Uterus (tissue), 4 donors: ENCODE results near the gene MS4A15. TPM values are rescaled to one million over a fixed set of nuclear protein-coding genes. Genes with fewer than 3 reads are reported as not detected.

ENCODE experiments used
- DNase-seq, 2 donors: peaks; one replicate each; pipeline ENCODE4 v3.0.0-alpha.2; 2019 to 2020
- H3K27ac ChIP-seq, 2 donors: fragments of 200-600 bp; sonication (generic); 1 replicate in 1 of 2; 2 replicates in 1 of 2; pipeline ENCODE4 v1.5.1; 2016 to 2018
- H3K27me3 ChIP-seq, 2 donors: fragments of 200-600 bp; sonication (generic); one replicate each; pipeline ENCODE4 v1.5.1; 2018 to 2019; ENCODE audit warnings: control low read depth in 1 of 2
- H3K36me3 ChIP-seq, 2 donors: fragments of 200-600 bp; sonication (generic); one replicate each; pipeline ENCODE4 v1.5.1; 2019; ENCODE audit warnings: control low read depth in 1 of 2
- H3K4me1 ChIP-seq, 2 donors: fragments of 200-600 bp; sonication (generic); one replicate each; pipeline ENCODE4 v1.5.1; 2018 to 2019; ENCODE audit warnings: control low read depth in 1 of 2
- H3K4me3 ChIP-seq, 2 donors: fragments of 200-600 bp; sonication (generic); 1 replicate in 1 of 2; 2 replicates in 1 of 2; pipeline ENCODE4 v1.5.1; 2018 to 2019; ENCODE audit warnings: mild to moderate bottlenecking in 1 of 2
- H3K9me3 ChIP-seq, 2 donors: fragments of 200-600 bp; sonication (generic); one replicate each; pipeline ENCODE4 v1.5.1; 2019; ENCODE audit warnings: control low read depth in 1 of 2
- POLR2A ChIP-seq, 2 donors: fragments of 450-650 bp; IDR thresholded peaks; one replicate each; pipeline ENCODE4 v1.6.1; 2016; ENCODE audit warnings: antibody characterized with exemption in 2 of 2, mild to moderate bottlenecking in 1 of 2, moderate library complexity in 1 of 2
- intact Hi-C: fragments of 100-400 bp; cut with DNase I; formaldehyde crosslinking; loops from one replicate; pipeline ENCODE4 v1.15.1; 2023; ENCODE audit warnings: low total_unique reads
- total RNA-seq, 4 donors: library from RNA; depleted of rRNA in 3 of 4; stranded (reverse); fragments of >200 nt in 3 of 4; gene quantifications; one replicate each; pipeline versions ENCODE4 v1.1.0 to v1.2.4, GENCODE V29; 2014 to 2023
- TF ChIP-seq, protein P1 (sequence below), 4 experiments: fragments of 200-600 bp in 2 of 4; fragments of 450-650 bp in 2 of 4; sonication (generic) in 2 of 4; IDR thresholded peaks; one replicate each; pipeline ENCODE4 v1.5.1; 2016 to 2019; ENCODE audit warnings: antibody characterized with exemption in 4 of 4, mild to moderate bottlenecking in 2 of 4, moderate library complexity in 1 of 4
- donor health status: DM: yes; HTN: yes; CAD: no.

MS4A15 gene
- total RNA-seq, 4 donors from 2014 or later: not detected

DNA sequence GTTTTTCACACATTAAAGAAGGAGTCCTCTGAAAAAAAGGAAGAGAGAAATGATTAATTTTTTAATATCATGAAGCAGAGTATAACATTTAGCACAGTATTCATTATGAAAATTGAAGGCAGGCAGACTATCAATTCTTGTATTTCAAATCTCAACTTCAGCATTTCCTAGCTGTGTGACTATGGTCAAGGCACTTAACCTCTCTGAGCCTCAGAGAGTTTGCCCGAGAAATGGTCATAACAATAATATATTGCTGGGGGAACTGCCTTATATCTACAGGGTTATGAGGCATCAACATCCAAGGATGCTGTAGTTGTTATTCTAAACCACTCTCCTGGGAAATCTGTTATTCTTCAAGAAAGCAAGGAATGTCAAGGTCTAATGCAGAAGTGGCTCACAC lies 31.1 kb upstream of the MS4A15 start:
- intact Hi-C loops: no loop called here
- Histone ChIP-seq H3K4me1 (no peaks in the 10 kb centered on the region), H3K27ac (no peak overlapping the region), H3K27me3 (no peaks in the 10 kb centered on the region), H3K4me3 (no peak overlapping the region), H3K36me3 (no peaks in the 10 kb centered on the region), H3K9me3 (no peaks in the 10 kb centered on the region)
- DNase-seq: no peak
- no peak for TF ChIP-seq POLR2A (IDR thresholded peaks at IDR 0.05)
- TF ChIP-seq, protein P1, sequence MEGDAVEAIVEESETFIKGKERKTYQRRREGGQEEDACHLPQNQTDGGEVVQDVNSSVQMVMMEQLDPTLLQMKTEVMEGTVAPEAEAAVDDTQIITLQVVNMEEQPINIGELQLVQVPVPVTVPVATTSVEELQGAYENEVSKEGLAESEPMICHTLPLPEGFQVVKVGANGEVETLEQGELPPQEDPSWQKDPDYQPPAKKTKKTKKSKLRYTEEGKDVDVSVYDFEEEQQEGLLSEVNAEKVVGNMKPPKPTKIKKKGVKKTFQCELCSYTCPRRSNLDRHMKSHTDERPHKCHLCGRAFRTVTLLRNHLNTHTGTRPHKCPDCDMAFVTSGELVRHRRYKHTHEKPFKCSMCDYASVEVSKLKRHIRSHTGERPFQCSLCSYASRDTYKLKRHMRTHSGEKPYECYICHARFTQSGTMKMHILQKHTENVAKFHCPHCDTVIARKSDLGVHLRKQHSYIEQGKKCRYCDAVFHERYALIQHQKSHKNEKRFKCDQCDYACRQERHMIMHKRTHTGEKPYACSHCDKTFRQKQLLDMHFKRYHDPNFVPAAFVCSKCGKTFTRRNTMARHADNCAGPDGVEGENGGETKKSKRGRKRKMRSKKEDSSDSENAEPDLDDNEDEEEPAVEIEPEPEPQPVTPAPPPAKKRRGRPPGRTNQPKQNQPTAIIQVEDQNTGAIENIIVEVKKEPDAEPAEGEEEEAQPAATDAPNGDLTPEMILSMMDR (IDR thresholded peaks at IDR 0.05): no peak

DNA sequence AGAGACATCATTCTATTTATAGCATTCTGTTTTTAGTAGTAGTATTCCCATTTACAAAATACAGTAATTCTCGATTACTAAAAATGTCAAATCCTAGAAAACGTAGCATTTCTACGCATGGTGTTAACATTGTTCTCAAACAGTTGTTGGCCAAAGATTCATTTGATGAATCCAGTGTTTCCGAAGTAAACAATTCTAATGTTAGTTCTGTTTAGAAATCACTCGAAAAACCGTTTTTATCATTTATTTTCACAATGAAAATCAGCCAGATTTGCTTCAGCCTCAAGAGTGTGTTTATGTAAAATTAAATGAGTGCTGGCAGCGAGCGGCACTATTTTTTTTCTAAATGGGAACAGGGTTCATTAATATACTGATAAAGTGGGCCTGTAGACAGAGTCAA lies 25.1 kb upstream of the MS4A15 start:
- Histone ChIP-seq H3K4me3 (no peak overlapping the region), H3K36me3 (no peaks in the 10 kb centered on the region), H3K9me3 (no peaks in the 10 kb centered on the region), H3K4me1 (no peaks in the 10 kb centered on the region), H3K27me3 (no peaks in the 10 kb centered on the region), H3K27ac (no peak overlapping the region)
- no peak for TF ChIP-seq POLR2A (IDR thresholded peaks at IDR 0.05)
- TF ChIP-seq, protein P1 (IDR thresholded peaks at IDR 0.05): no peak
- no peak for DNase-seq
- intact Hi-C loops: no loop called here

DNA sequence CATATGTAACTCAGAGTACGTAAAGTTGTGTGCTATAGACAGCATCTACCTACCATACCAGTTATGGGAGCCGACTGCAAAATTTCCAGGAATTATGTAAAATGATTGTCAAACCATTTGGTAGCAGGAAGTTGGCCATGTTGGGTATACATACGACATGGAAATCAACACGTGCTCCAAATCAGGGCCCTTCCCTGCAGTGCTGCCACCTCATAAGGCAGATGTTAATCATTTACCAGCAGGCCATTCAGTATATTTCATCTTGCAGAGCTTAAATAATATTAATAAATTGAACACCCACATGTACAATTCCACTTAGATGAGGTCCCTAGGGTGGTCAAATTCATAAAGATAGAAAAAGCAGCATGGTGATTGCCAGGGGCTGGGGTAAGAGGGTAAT lies 22.4 kb upstream of the MS4A15 start:
- Histone ChIP-seq H3K4me1 (no peaks in the 10 kb centered on the region), H3K27me3 (no peaks in the 10 kb centered on the region), H3K9me3 (no peaks in the 10 kb centered on the region), H3K27ac (no peak overlapping the region), H3K4me3 (no peak overlapping the region), H3K36me3 (no peaks in the 10 kb centered on the region)
- intact Hi-C loops: no loop called here
- no peak for DNase-seq
- TF ChIP-seq, protein P1 (IDR thresholded peaks at IDR 0.05): no peak
- TF ChIP-seq POLR2A (IDR thresholded peaks at IDR 0.05): no peak

DNA sequence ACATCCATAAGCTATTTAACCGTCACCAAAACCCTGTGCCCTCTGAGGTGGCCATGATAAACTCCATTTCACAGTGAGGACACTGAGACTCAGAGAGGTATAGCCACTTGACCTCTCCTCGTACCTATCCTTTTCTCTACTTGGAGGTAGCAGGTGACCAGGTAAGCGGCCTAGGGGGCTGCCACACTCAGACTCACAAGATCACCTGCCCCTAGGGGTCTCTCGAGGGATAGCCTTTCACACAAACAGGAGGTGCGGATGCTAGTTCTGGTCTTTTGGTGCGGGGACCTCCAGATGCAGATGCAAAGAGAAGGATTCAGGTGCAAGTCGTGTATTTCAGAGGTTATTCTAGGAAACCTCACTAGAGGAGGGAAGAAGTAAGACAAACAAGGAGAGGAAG lies 17.6 kb upstream of the MS4A15 start:
- Histone ChIP-seq H3K36me3 (no peaks in the 10 kb centered on the region), H3K27me3 (no peaks in the 10 kb centered on the region)

DNA sequence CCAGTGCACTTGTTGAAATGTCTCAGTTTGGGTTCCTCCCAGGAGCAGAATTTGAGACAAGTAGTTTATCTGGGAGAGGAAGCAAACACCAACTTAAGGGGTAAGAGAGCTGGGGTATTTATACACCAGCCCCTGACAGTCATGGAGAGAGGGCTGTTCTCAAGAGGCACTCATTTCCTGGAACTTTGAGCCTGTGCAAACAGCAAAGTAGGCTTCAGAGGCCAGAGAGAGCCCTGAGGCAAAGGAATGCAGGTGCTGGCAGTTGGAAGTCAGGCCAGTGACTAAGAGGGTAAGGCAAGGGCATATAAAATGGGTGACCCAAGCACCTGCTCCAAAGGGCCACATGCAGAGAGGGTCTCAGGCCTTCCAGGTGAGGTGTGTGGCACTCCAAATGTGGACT lies 16.1 kb upstream of the MS4A15 start:
- Histone ChIP-seq H3K36me3 (no peaks in the 10 kb centered on the region), H3K27ac (no peak overlapping the region), H3K4me3 (no peak overlapping the region), H3K4me1 (no peaks in the 10 kb centered on the region), H3K27me3 (no peaks in the 10 kb centered on the region), H3K9me3 (no peaks in the 10 kb centered on the region)
- TF ChIP-seq, protein P1 (IDR thresholded peaks at IDR 0.05): no peak
- TF ChIP-seq POLR2A (IDR thresholded peaks at IDR 0.05): no peak
- intact Hi-C loops: no loop called here
- DNase-seq: no peak

More for the DNA sequence above, 17.6 kb upstream of the MS4A15 start:
- Histone ChIP-seq H3K9me3 (no peaks in the 10 kb centered on the region), H3K27ac (no peak overlapping the region), H3K4me1 (no peaks in the 10 kb centered on the region), H3K4me3 (no peak overlapping the region)
- TF ChIP-seq POLR2A (IDR thresholded peaks at IDR 0.05): no peak
- TF ChIP-seq, protein P1 (IDR thresholded peaks at IDR 0.05): no peak
- intact Hi-C loops: no loop called here
- no peak for DNase-seq
